GM18858 (cell line): ENCODE data around the gene ANKRD65.
A peak's percentile ranks its signal among the peaks of the same experiment; 100 is the strongest.
"Not testable (repeated sequence)": the region's sequence is repeated elsewhere in the genome, so short reads cannot be mapped to it uniquely, and the experiment has no call there.

Experiments used
- ATAC-seq: cut with Tn5 transposase; IDR thresholded peaks from one replicate; pipeline ENCODE4 v1.9.1; 2021; ENCODE audit not compliant: unreplicated experiment

Gene ANKRD65

GRCh38 chr1:1417825-1418463 is 3.1 kb downstream of the ANKRD65 start:
- ATAC-seq, result not testable (repeated sequence)

- ATAC-seq, result not testable (repeated sequence)
Measured at GRCh38 chr1:1417396-1417795, 3.7 kb downstream of the ANKRD65 start.

- no peak for ATAC-seq
Measured at GRCh38 chr1:1415751-1416150, 5.3 kb downstream of the ANKRD65 start.

- ATAC-seq, result not testable (repeated sequence)
Measured at GRCh38 chr1:1412311-1412902, 8.7 kb downstream of the ANKRD65 start.

GRCh38 chr1:1411626-1412025 is 9.4 kb downstream of the ANKRD65 start:
- no peak for ATAC-seq

- ATAC-seq, result not testable (repeated sequence)
Measured at GRCh38 chr1:1410238-1410637, 10.8 kb downstream of the ANKRD65 start.

- ATAC-seq, result no peak
Measured at GRCh38 chr1:1407636-1408318, 13.3 kb downstream of the ANKRD65 start.

- ATAC-seq, result peak; percentile 75
Measured at GRCh38 chr1:1406821-1407635, 14.0 kb downstream of the ANKRD65 start, which contains the start of gene MRPL20. MRPL20 (minus strand) TSS chr1:1407293; CDS start chr1:1407217, 76 bp downstream.

- no peak for ATAC-seq
Measured at GRCh38 chr1:1406101-1406820, 14.8 kb downstream of the ANKRD65 start.

- ATAC-seq, result no peak
Measured at GRCh38 chr1:1403653-1404052, 17.4 kb downstream of the ANKRD65 start.

GRCh38 chr1:1402901-1403392 is 18.1 kb downstream of the ANKRD65 start:
- not testable (repeated sequence) for ATAC-seq

GRCh38 chr1:1402072-1402900 is 18.8 kb downstream of the ANKRD65 start:
- no peak for ATAC-seq

GRCh38 chr1:1401457-1402010 is 19.5 kb downstream of the ANKRD65 start:
- ATAC-seq, result no peak

- ATAC-seq, result no peak
Measured at GRCh38 chr1:1400576-1401456, 20.3 kb downstream of the ANKRD65 start.

GRCh38 chr1:1399872-1400575 is 21.1 kb downstream of the ANKRD65 start:
- ATAC-seq, result no peak

- peak; percentile 88 for ATAC-seq
Measured at GRCh38 chr1:1399187-1399871, 21.7 kb downstream of the ANKRD65 start, which contains the start of gene CCNL2. CCNL2 (minus strand) TSS chr1:1399335; CDS start chr1:1399306, 29 bp downstream.

GRCh38 chr1:1398677-1399186 is 22.3 kb downstream of the ANKRD65 start:
- no peak for ATAC-seq
